Measurements from ENCODE around the gene NUDT14.

- TF ChIP-seq ZFP3 (CRISPR knock-in tag; IDR thresholded peaks at IDR 0.05) (no peak), OSR1 (CRISPR knock-in tag; IDR thresholded peaks at IDR 0.05) (no peak), TSHZ2 (CRISPR knock-in tag; IDR thresholded peaks at IDR 0.05) (no peak)
Observed at GRCh38 chr14:105163040-105163742, 17.9 kb downstream of the NUDT14 start.
